Karpas-422 (cell line): ENCODE data around the gene FLAD1. TPM values are rescaled to one million over a fixed set of nuclear protein-coding genes. Genes with fewer than 3 reads are reported as not detected.

Source experiments
- DNase-seq: peaks from one replicate; pipeline ENCODE4 v3.0.0-alpha.2; 2015
- H2AFZ ChIP-seq: fragments of 200-600 bp; sonication (generic); 2 replicates; pipeline ENCODE4 v1.6.1; 2014; ENCODE audit warnings: antibody characterized with exemption, low read length, mixed read lengths
- H3K27ac ChIP-seq: fragments of 200-600 bp; sonication (generic); 2 replicates; pipeline ENCODE4 v1.5.1; 2014; ENCODE audit warnings: mild to moderate bottlenecking, low read length, moderate library complexity
- H3K27me3 ChIP-seq: fragments of 200-600 bp; sonication (generic); 2 replicates; pipeline ENCODE4 v1.6.1; 2014; ENCODE audit warnings: low read length, mixed read lengths
- H3K36me3 ChIP-seq: fragments of 200-600 bp; sonication (generic); 2 replicates; pipeline ENCODE4 v1.6.1; 2014; ENCODE audit warnings: low read length, mixed read lengths; ENCODE audit not compliant: insufficient read depth
- H3K4me1 ChIP-seq: fragments of 200-600 bp; sonication (generic); 2 replicates; pipeline ENCODE4 v1.6.1; 2014; ENCODE audit warnings: mild to moderate bottlenecking, low read length, mixed read lengths
- H3K4me2 ChIP-seq: fragments of 200-600 bp; sonication (generic); 2 replicates; pipeline ENCODE4 v1.6.1; 2014; ENCODE audit warnings: low read length, low read depth, mild to moderate bottlenecking; ENCODE audit not compliant: poor library complexity, severe bottlenecking
- H3K4me3 ChIP-seq: fragments of 200-600 bp; sonication (generic); 2 replicates; pipeline ENCODE4 v1.5.1; 2014; ENCODE audit warnings: mild to moderate bottlenecking, antibody characterized with exemption, low read length, mixed read lengths
- H3K79me2 ChIP-seq: fragments of 200-600 bp; sonication (generic); 2 replicates; pipeline ENCODE4 v1.6.1; 2014; ENCODE audit warnings: mild to moderate bottlenecking, low read length, mixed read lengths
- H3K9ac ChIP-seq: fragments of 200-600 bp; sonication (generic); 2 replicates; pipeline ENCODE4 v1.6.0; 2014; ENCODE audit warnings: low read length
- H3K9me2 ChIP-seq: fragments of 200-600 bp; sonication (generic), shearing (Covaris generic); replicated peaks from 2 replicates; pipeline ENCODE4 v1.6.0; 2014; ENCODE audit warnings: mild to moderate bottlenecking, low read length, moderate library complexity; ENCODE audit not compliant: insufficient read depth
- H3K9me3 ChIP-seq: fragments of 300-700, 200-600 bp; sonication (generic); 2 replicates; pipeline ENCODE4 v1.6.1; 2014; ENCODE audit warnings: low read length, mixed read lengths
- H4K20me1 ChIP-seq: fragments of 200-600 bp; sonication (generic); 2 replicates; pipeline ENCODE4 v1.6.1; 2014; ENCODE audit warnings: mild to moderate bottlenecking, antibody characterized with exemption, low read length, low read depth; ENCODE audit not compliant: insufficient read depth
- small RNA-seq: library from RNA; depleted of rRNA; stranded (forward); fragments of <200 nt; gene quantifications from one replicate; pipeline ENCODE3, GENCODE V24; 2014
- total RNA-seq: library from RNA; depleted of rRNA; stranded (reverse); fragments of >200 nt; shearing (Covaris generic); gene quantifications from 2 replicates; pipeline ENCODE4 v1.2.3, GENCODE V29; 2014; ENCODE audit warnings: low replicate concordance; rRNA removed

Gene FLAD1
- total RNA-seq, 1 experiment from 2014 or later: 48.7 TPM

- DNase-seq: no peak
- Histone ChIP-seq H2AFZ (no peak overlapping the region), H3K27me3 (no peaks in the 10 kb centered on the region), H3K9me3 (no peaks in the 10 kb centered on the region), H3K9me2 (no peaks in the 10 kb centered on the region), H3K36me3 (no peaks in the 10 kb centered on the region), H3K4me3 (no peak overlapping the region), H3K79me2 (no peaks in the 10 kb centered on the region), H3K27ac (no peak overlapping the region), H3K4me2 (no peak overlapping the region), H3K9ac (no peak overlapping the region), H4K20me1 (no peaks in the 10 kb centered on the region), H3K4me1 (no peaks in the 10 kb centered on the region)
These were observed 54.8 kb downstream of the FLAD1 start for GRCh38 chr1:155037851-155038441.

GRCh38 chr1:155038602-155039307 lies 55.6 kb downstream of the FLAD1 start:
- no peak for DNase-seq
- no peaks in the 10 kb centered on the region for H3K27me3 ChIP-seq
- no peak overlapping the region for H3K4me3 ChIP-seq
- no peaks in the 10 kb centered on the region for H3K9me3 ChIP-seq
- H3K36me3 ChIP-seq: no peaks in the 10 kb centered on the region
- H3K79me2 ChIP-seq: no peaks in the 10 kb centered on the region
- H3K27ac ChIP-seq: no peak overlapping the region
- H2AFZ ChIP-seq: no peak overlapping the region
- no peaks in the 10 kb centered on the region for H3K4me1 ChIP-seq
- no peaks in the 10 kb centered on the region for H3K9me2 ChIP-seq
- no peak overlapping the region for H3K4me2 ChIP-seq
- H4K20me1 ChIP-seq: no peaks in the 10 kb centered on the region
- no peak overlapping the region for H3K9ac ChIP-seq

- Histone ChIP-seq H3K4me1 (no peaks in the 10 kb centered on the region), H3K79me2 (no peaks in the 10 kb centered on the region), H2AFZ (no peak overlapping the region), H4K20me1 (no peaks in the 10 kb centered on the region), H3K27me3 (no peaks in the 10 kb centered on the region), H3K36me3 (no peaks in the 10 kb centered on the region), H3K9me3 (no peaks in the 10 kb centered on the region), H3K9me2 (no peaks in the 10 kb centered on the region), H3K4me2 (no peak overlapping the region), H3K4me3 (no peak overlapping the region), H3K9ac (no peak overlapping the region), H3K27ac (no peak overlapping the region)
- no peak for DNase-seq
These were observed 56.1 kb downstream of the FLAD1 start for GRCh38 chr1:155039308-155039669.

GRCh38 chr1:155040358-155041093 lies 57.4 kb downstream of the FLAD1 start:
- no peak overlapping the region for H3K4me3 ChIP-seq
- H3K4me2 ChIP-seq: no peak overlapping the region
- H2AFZ ChIP-seq: no peak overlapping the region
- no peaks in the 10 kb centered on the region for H3K9me2 ChIP-seq
- H3K9ac ChIP-seq: no peak overlapping the region
- H3K27me3 ChIP-seq: no peaks in the 10 kb centered on the region
- H4K20me1 ChIP-seq: no peaks in the 10 kb centered on the region
- no peaks in the 10 kb centered on the region for H3K79me2 ChIP-seq
- H3K9me3 ChIP-seq: no peaks in the 10 kb centered on the region
- H3K27ac ChIP-seq: no peak overlapping the region
- no peaks in the 10 kb centered on the region for H3K36me3 ChIP-seq
- no peaks in the 10 kb centered on the region for H3K4me1 ChIP-seq
- no peak for DNase-seq

Small RNA genes within 50 kb of the gene (small RNA-seq; reads per million reads assigned to genes)
- gene MIR4258 (not detected), gene RF00017 (not detected)

Other genes starting within 250 kb of the FLAD1 start
- gene KCNN3, start 113.1 kb upstream of the FLAD1 start, total RNA-seq: 50.0 and 68.2 TPM in 2 replicates
- gene PMVK, start 46.6 kb upstream of the FLAD1 start, total RNA-seq: 11.1 and 14.1 TPM in 2 replicates
- 26.1 and 55.8 TPM in 2 replicates for gene PBXIP1, start 27.2 kb upstream of the FLAD1 start, total RNA-seq
- 37.3 and 44.4 TPM in 2 replicates for gene PYGO2, start 21.6 kb upstream of the FLAD1 start, total RNA-seq
- gene SHC1, start 12.6 kb upstream of the FLAD1 start, total RNA-seq: 27.8 and 35.3 TPM in 2 replicates
- 110 and 225 TPM in 2 replicates for gene CKS1B, start 8.7 kb upstream of the FLAD1 start, total RNA-seq
- gene LENEP, start 10.2 kb downstream of the FLAD1 start, total RNA-seq: 2.6 TPM in 1 of 2 replicates, not detected in the other
- gene ZBTB7B, start 19.5 kb downstream of the FLAD1 start, total RNA-seq: 17.1 and 31.0 TPM in 2 replicates
- 1.3 and 3.5 TPM in 2 replicates for gene DCST2, start 50.4 kb downstream of the FLAD1 start, total RNA-seq
- gene DCST1, start 50.5 kb downstream of the FLAD1 start, total RNA-seq: not detected in 2 replicates
- 33.6 and 50.0 TPM in 2 replicates for gene ADAM15, start 68.0 kb downstream of the FLAD1 start, total RNA-seq
- gene EFNA4, start 80.4 kb downstream of the FLAD1 start, total RNA-seq: 10.4 and 14.5 TPM in 2 replicates
- 12.2 and 15.7 TPM in 2 replicates for gene EFNA3, start 95.5 kb downstream of the FLAD1 start, total RNA-seq
- gene EFNA1, start 144.5 kb downstream of the FLAD1 start, total RNA-seq: not detected in 2 replicates
- gene SLC50A1, start 152.5 kb downstream of the FLAD1 start, total RNA-seq: 47.8 and 56.5 TPM in 2 replicates
- 22.2 and 33.2 TPM in 2 replicates for gene DPM3, start 157.2 kb downstream of the FLAD1 start, total RNA-seq
- gene KRTCAP2, start 190.0 kb downstream of the FLAD1 start, total RNA-seq: 237 and 400 TPM in 2 replicates
- gene TRIM46, start 190.5 kb downstream of the FLAD1 start, total RNA-seq: 5.1 and 19.2 TPM in 2 replicates
- 11.9 and 18.7 TPM in 2 replicates for gene THBS3, start 224.6 kb downstream of the FLAD1 start, total RNA-seq
- 49.5 and 56.9 TPM in 2 replicates for gene MTX1, start 225.4 kb downstream of the FLAD1 start, total RNA-seq